Esophagus muscularis mucosa (tissue), 4 donors: ENCODE results near the gene PGF. TPM values are rescaled to one million over a fixed set of nuclear protein-coding genes. Genes with fewer than 3 reads are reported as not detected.

Source experiments
- DNase-seq: peaks from one replicate; pipeline ENCODE4 v3.0.0-alpha.2; 2017; ENCODE audit errors: extremely low spot score
- H3K27ac ChIP-seq, 4 donors: fragments of 200-600 bp; sonication (generic); replicated peaks in 1 of 4; 1 replicate in 3 of 4; 2 replicates in 1 of 4; pipeline ENCODE4 v1.5.1; 2016 to 2019; ENCODE audit warnings: mild to moderate bottlenecking in 1 of 4
- H3K27me3 ChIP-seq, 4 donors: fragments of 200-600 bp; sonication (generic); one replicate each; pipeline versions ENCODE4 v1.5.1 to v1.6.0; 2016 to 2019
- H3K36me3 ChIP-seq, 4 donors: fragments of 200-600 bp; sonication (generic); one replicate each; pipeline ENCODE4 v1.5.1; 2016 to 2019
- H3K4me1 ChIP-seq, 4 donors: fragments of 200-600 bp; sonication (generic); one replicate each; pipeline ENCODE4 v1.5.1; 2016 to 2019
- H3K4me3 ChIP-seq, 4 donors: fragments of 200-600 bp; sonication (generic); 1 replicate in 2 of 4; 2 replicates in 2 of 4; pipeline ENCODE4 v1.5.1; 2016 to 2019; ENCODE audit warnings: mild to moderate bottlenecking in 4 of 4, moderate library complexity in 1 of 4
- H3K9me3 ChIP-seq, 4 donors: fragments of 200-600 bp; sonication (generic); 1 replicate in 3 of 4; 2 replicates in 1 of 4; pipeline ENCODE4 v1.5.1; 2016 to 2019
- EP300 ChIP-seq: sonication (generic); formaldehyde crosslinking; IDR thresholded peaks from one replicate; pipeline ENCODE4 v1.6.1; 2017; ENCODE audit warnings: antibody characterized with exemption
- POLR2A ChIP-seq: fragments of 450-650 bp; IDR thresholded peaks from one replicate; pipeline ENCODE4 v1.6.1; 2017; ENCODE audit warnings: antibody characterized with exemption, moderate library complexity, mild to moderate bottlenecking, low read depth
- POLR2AphosphoS5 ChIP-seq, 2 donors: sonication (generic); formaldehyde crosslinking; IDR thresholded peaks; one replicate each; pipeline ENCODE4 v1.6.1; 2017; ENCODE audit warnings: antibody characterized with exemption in 2 of 2
- WGBS: methylation state at CpG from one replicate; pipeline ENCODE4 v1.1.5; 2018; 5-methylcytosine and 5-hydroxymethylcytosine counted together
- intact Hi-C: fragments of 100-400 bp; cut with DNase I; formaldehyde crosslinking; loops from one replicate; pipeline ENCODE4 v1.15.1; 2023
- total RNA-seq, 4 donors: library from RNA; depleted of rRNA; stranded (reverse); fragments of >200 nt; gene quantifications; one replicate each; pipeline versions ENCODE4 v1.1.0 to v1.2.1, GENCODE V29; 2016
- TF ChIP-seq, protein P1 (sequence below), 3 experiments: fragments of 200-600 bp in 2 of 3; fragments of 450-650 bp in 1 of 3; sonication (generic) in 2 of 3; IDR thresholded peaks; one replicate each; pipeline ENCODE4 v1.5.1; 2017 to 2019; ENCODE audit warnings: antibody characterized with exemption in 3 of 3, mild to moderate bottlenecking in 2 of 3, moderate library complexity in 1 of 3

The PGF gene
- total RNA-seq, 4 donors from 2014 or later = 16.7 to 69.6 (median 18.4) TPM

- intact Hi-C loops = no loop called here
- peaks cover 7 to 23% (median 16%) of the 10 kb centered on the region in 4 donors for H3K4me1 ChIP-seq
- no peak for DNase-seq
- no peak for TF ChIP-seq POLR2A
- no peak for TF ChIP-seq POLR2AphosphoS5 (IDR thresholded peaks at IDR 0.05)
- no peak for TF ChIP-seq EP300
- TF ChIP-seq, protein P1, sequence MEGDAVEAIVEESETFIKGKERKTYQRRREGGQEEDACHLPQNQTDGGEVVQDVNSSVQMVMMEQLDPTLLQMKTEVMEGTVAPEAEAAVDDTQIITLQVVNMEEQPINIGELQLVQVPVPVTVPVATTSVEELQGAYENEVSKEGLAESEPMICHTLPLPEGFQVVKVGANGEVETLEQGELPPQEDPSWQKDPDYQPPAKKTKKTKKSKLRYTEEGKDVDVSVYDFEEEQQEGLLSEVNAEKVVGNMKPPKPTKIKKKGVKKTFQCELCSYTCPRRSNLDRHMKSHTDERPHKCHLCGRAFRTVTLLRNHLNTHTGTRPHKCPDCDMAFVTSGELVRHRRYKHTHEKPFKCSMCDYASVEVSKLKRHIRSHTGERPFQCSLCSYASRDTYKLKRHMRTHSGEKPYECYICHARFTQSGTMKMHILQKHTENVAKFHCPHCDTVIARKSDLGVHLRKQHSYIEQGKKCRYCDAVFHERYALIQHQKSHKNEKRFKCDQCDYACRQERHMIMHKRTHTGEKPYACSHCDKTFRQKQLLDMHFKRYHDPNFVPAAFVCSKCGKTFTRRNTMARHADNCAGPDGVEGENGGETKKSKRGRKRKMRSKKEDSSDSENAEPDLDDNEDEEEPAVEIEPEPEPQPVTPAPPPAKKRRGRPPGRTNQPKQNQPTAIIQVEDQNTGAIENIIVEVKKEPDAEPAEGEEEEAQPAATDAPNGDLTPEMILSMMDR (IDR thresholded peaks at IDR 0.05) = no peak
- no peaks in the 10 kb centered on the region for H3K27me3 ChIP-seq
- 81% methylated on average over 5 of the region's 5 CpGs for WGBS
- no peak overlapping the region for H3K4me3 ChIP-seq
- no peaks in the 10 kb centered on the region for H3K9me3 ChIP-seq
- H3K27ac ChIP-seq = no peak overlapping the region
- H3K36me3 ChIP-seq = no peaks in the 10 kb centered on the region
Observed at GRCh38 chr14:74961238-74961911, 6.0 kb upstream of the PGF start.

GRCh38 chr14:74960736-74961135 is 5.3 kb upstream of the PGF start:
- WGBS = 89% methylated on average over 4 of the region's 4 CpGs
- no peak for DNase-seq
- intact Hi-C loops = no loop called here
- no peak overlapping the region for H3K4me3 ChIP-seq
- H3K9me3 ChIP-seq = no peaks in the 10 kb centered on the region
- H3K27ac ChIP-seq = no peak overlapping the region
- no peaks in the 10 kb centered on the region for H3K36me3 ChIP-seq
- H3K4me1 ChIP-seq = peaks cover 10 to 24% (median 17%) of the 10 kb centered on the region in 4 donors
- H3K27me3 ChIP-seq = no peaks in the 10 kb centered on the region
- TF ChIP-seq POLR2A = no peak
- no peak for TF ChIP-seq EP300
- TF ChIP-seq, protein P1 (IDR thresholded peaks at IDR 0.05) = no peak
- no peak for TF ChIP-seq POLR2AphosphoS5 (IDR thresholded peaks at IDR 0.05)

DNA sequence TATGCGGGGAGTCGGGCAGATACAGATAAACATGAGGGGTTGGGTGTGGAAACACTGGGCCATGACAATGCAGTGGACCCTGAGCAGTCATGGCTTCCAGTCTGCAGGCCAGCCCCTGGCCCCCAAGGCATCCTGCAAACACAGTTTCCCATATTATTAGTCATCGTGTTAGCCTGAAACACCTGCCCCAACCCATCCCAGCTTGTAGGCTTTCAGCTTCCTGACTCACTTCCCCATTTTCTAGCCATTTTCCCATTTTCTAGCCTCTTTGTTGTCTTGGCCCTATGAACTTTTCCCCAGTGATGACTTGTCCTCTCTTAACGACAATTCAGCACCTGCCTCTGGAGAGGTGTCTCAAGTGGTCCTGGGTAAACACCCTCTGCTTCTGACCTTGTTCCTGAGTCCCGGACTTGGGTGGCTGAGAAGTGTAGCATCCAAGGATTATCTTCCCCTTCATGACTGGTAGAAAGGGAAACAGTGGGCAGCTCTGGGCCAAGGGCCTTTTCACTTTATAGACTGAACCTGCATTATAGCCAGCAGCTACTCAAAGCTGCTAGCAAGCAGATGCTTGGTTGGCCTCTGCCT is 4.3 kb upstream of the PGF start:
- H3K9me3 ChIP-seq = no peaks in the 10 kb centered on the region
- peaks cover 20 to 28% (median 22%) of the 10 kb centered on the region in 4 donors for H3K4me1 ChIP-seq
- TF ChIP-seq, protein P1 (IDR thresholded peaks at IDR 0.05) = no peak
- TF ChIP-seq POLR2AphosphoS5 (IDR thresholded peaks at IDR 0.05) (no peak), POLR2A (no peak)
- intact Hi-C loops = no loop called here
- no peak overlapping the region for H3K4me3 ChIP-seq
- DNase-seq = no peak
- no peaks in the 10 kb centered on the region for H3K36me3 ChIP-seq
- 93% methylated on average over 5 of the region's 5 CpGs for WGBS
- H3K27ac ChIP-seq = no peak overlapping the region
- H3K27me3 ChIP-seq = peaks cover 0 to 6% (median 0%) of the 10 kb centered on the region in 4 donors

- no peak for DNase-seq
- Histone ChIP-seq H3K27ac (peak overlapping the region in 1 of 4 donors; percentile 67), H3K36me3 (peaks cover 0 to 4% (median 0%) of the 10 kb centered on the region in 4 donors), H3K27me3 (peaks cover 0 to 36% (median 0%) of the 10 kb centered on the region in 4 donors), H3K4me3 (peak overlapping the region in 3 of 4 donors; percentile 62 to 66 (median 65)), H3K9me3 (no peaks in the 10 kb centered on the region), H3K4me1 (peaks cover 28 to 45% (median 33%) of the 10 kb centered on the region in 4 donors)
- TF ChIP-seq EP300 (no peak), POLR2A (no peak), POLR2AphosphoS5 (IDR thresholded peaks at IDR 0.05) (no peak)
- TF ChIP-seq, protein P1 (IDR thresholded peaks at IDR 0.05) = no peak
- intact Hi-C loops = no loop called here
- 93% methylated on average over 20 of the region's 24 CpGs for WGBS
Observed at GRCh38 chr14:74956280-74957072, 1.1 kb upstream of the PGF start.
